BE2C (cell line): ENCODE measurements around the gene KCNA1. TPM values are rescaled to one million over a fixed set of nuclear protein-coding genes. Genes with fewer than 3 reads are reported as not detected.

Experiments
- DNase-seq: peaks from one replicate; pipeline ENCODE4 v3.0.0-alpha.2; 2020
- H3K27me3 ChIP-seq: fragments of 250-450 bp; sonication (Bioruptor Pico); 2 replicates; pipeline ENCODE4 v1.5.1; 2020; ENCODE audit warnings: mild to moderate bottlenecking
- H3K36me3 ChIP-seq: fragments of 250-450 bp; sonication (Bioruptor Pico); 2 replicates; pipeline ENCODE4 v1.5.1; 2020; ENCODE audit warnings: mild to moderate bottlenecking
- H3K4me1 ChIP-seq: fragments of 250-450 bp; sonication (Bioruptor Pico); 2 replicates; pipeline ENCODE4 v1.5.1; 2020
- H3K4me3 ChIP-seq: 2 replicates; pipeline ENCODE4 v1.5.1; 2011; ENCODE audit warnings: low read depth, low read length
- H3K9me3 ChIP-seq: fragments of 250-450 bp; sonication (Bioruptor Pico); 2 replicates; pipeline ENCODE4 v1.5.1; 2020
- polyA plus RNA-seq: library from polyadenylated mRNA; unstranded; fragments of >200 nt; gene quantifications from one replicate; pipeline ENCODE4 v1.2.1, GENCODE V29; 2012; ENCODE audit warnings: low read depth, missing spikeins; ENCODE audit not compliant: insufficient read length, insufficient read depth
- TF ChIP-seq, protein P1 (sequence below): IDR thresholded peaks from 2 replicates; pipeline ENCODE4 v1.5.1; 2012; ENCODE audit warnings: mild to moderate bottlenecking, low read depth, low read length

KCNA1 gene
- polyA plus RNA-seq: not detected

DNA sequence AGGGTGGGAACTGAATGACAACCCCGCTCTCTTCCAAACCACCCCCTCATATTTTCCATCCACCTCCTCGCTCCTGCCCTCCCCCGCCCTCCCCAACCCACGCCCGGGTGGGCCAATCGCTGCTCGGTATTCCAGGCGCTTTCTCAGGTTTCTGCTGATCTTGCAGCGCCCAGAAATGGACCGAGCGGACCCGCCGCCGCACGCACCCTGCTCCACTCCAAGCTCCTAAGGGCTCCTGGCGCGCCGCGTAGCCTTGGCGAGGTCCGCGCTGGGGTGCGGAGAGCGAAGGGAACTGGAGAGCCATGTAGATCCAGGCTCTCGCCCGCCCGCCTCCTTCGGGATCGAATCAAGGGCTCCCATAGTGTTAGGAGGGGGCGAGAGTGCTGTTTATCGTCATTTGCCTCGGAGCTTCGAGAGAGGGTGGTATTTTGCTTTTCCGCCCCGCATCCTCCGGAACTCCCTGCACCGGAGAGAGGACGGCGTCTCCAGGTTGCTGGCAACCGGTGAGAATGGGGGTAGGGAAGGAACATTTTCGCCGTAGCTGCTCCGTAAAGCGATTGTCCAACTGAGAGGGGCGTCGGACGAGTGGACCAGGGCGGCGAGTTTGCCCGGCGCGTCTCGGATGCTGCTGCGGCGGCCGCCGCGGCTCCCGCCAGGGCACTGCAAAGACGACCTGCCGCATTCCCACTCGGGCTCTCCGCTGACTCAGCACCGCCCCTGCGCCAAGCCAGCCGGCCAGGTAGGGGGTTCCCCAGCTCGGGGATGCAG is at the start of gene KCNA1:
Gene KCNA1 (plus strand): TSS at position 172 of the 768 bp plus-strand sequence. CDS start 1,474 bp downstream, outside the sequence.
- no peak within 1 kb of the TSS for H3K4me3 ChIP-seq
- no peaks in the 10 kb centered on the region for H3K9me3 ChIP-seq
- H3K4me1 ChIP-seq: no peaks in the 10 kb centered on the region
- H3K27me3 ChIP-seq: peaks cover 75% of the 10 kb centered on the region
- no peak for DNase-seq
- TF ChIP-seq, protein P1, sequence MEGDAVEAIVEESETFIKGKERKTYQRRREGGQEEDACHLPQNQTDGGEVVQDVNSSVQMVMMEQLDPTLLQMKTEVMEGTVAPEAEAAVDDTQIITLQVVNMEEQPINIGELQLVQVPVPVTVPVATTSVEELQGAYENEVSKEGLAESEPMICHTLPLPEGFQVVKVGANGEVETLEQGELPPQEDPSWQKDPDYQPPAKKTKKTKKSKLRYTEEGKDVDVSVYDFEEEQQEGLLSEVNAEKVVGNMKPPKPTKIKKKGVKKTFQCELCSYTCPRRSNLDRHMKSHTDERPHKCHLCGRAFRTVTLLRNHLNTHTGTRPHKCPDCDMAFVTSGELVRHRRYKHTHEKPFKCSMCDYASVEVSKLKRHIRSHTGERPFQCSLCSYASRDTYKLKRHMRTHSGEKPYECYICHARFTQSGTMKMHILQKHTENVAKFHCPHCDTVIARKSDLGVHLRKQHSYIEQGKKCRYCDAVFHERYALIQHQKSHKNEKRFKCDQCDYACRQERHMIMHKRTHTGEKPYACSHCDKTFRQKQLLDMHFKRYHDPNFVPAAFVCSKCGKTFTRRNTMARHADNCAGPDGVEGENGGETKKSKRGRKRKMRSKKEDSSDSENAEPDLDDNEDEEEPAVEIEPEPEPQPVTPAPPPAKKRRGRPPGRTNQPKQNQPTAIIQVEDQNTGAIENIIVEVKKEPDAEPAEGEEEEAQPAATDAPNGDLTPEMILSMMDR: no peak
- no peaks in the 10 kb centered on the region for H3K36me3 ChIP-seq

DNA sequence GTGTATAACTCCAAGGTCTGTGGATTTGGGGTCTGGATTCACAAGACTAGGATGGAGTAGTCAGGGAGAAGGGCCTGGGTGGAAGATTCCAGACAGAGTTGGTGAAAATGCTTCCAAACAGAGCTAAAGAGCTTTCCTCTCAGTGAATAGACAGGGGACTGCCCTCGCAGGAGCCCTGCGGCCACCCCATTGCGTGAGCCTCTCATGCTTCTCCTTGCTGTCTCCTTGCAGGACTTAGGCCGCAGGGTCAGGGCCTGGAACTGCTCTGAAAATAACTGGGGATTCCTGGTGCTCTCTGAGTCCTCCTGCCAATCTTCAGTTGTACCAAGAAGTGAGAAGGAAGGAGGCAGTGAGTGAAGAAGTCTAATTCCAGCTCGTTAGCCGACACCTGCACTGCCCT is 49.0 kb upstream of the KCNA1 start:
- TF ChIP-seq, protein P1: no peak
- H3K27me3 ChIP-seq: peaks cover 34% of the 10 kb centered on the region

DNA sequence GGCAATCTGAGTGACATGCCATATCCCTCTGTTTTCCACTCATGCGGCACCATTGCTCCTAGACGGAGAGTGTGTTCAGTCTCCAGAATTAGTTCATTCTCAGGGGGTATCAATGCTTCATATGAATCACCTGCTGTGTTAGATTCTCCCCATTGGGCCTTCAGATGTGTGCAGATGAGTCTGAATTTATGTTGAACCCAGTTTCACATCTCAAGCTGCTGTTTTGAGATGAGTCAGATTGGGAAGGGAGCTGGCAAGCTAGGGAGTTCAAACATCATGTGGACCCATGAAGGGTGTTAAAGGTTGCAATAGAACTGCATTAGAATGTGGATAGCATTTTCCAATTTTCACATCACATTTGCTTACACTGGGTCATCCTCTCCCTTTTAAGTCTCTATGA is 46.9 kb upstream of the KCNA1 start:
- no peaks in the 10 kb centered on the region for H3K4me1 ChIP-seq
- H3K36me3 ChIP-seq: no peaks in the 10 kb centered on the region
- TF ChIP-seq, protein P1: no peak
- no peak overlapping the region for H3K4me3 ChIP-seq
- DNase-seq: no peak
- no peaks in the 10 kb centered on the region for H3K9me3 ChIP-seq
- H3K27me3 ChIP-seq: peaks cover 28% of the 10 kb centered on the region

More for the DNA sequence above, 49.0 kb upstream of the KCNA1 start:
- H3K4me1 ChIP-seq: no peaks in the 10 kb centered on the region
- H3K4me3 ChIP-seq: no peak overlapping the region
- no peaks in the 10 kb centered on the region for H3K36me3 ChIP-seq
- no peaks in the 10 kb centered on the region for H3K9me3 ChIP-seq
- DNase-seq: no peak

DNA sequence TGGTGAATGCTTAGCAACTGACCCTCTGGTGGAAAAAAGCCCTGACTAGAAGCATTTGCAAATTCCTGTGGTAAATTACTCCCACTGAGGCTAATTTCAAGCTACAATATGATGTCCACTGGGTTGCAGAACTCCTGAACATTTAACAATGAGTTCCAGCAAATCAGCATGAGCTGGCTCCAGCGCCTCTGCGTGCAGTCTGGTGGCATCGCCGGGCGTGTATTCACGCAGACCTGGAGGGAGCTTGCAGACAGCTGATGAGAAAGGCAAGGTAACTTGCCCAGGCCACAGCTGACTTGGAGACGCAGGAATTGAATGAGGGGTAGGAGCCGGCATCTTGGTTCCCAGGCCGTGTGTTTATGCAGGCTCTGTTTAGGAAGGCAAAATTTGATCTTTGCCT is 45.1 kb upstream of the KCNA1 start:
- no peaks in the 10 kb centered on the region for H3K9me3 ChIP-seq
- no peaks in the 10 kb centered on the region for H3K36me3 ChIP-seq
- no peaks in the 10 kb centered on the region for H3K4me1 ChIP-seq
- no peak for DNase-seq
- H3K27me3 ChIP-seq: peaks cover 16% of the 10 kb centered on the region
- TF ChIP-seq, protein P1: no peak
- H3K4me3 ChIP-seq: no peak overlapping the region

DNA sequence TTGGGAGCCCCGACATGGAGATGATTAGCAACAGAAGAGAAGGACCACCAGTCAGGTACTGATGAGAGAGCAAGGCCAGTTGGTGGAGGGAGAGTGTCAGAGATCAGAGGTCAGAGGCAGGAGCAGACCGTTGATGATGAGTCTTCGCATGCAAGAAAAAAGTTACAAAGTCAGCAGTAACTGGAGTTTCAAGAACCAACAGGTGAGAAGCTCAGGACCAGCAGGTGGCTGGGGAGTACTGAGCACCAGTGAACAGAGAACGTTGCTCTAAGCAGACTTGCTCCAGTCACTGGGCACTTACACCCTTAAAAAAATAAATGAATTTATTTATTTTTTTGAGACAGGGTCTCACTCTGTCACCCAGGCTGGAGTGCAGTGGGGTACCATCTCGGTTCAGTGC is 44.5 kb upstream of the KCNA1 start:
- Histone ChIP-seq H3K36me3 (no peaks in the 10 kb centered on the region), H3K9me3 (no peaks in the 10 kb centered on the region), H3K4me1 (no peaks in the 10 kb centered on the region), H3K27me3 (peaks cover 13% of the 10 kb centered on the region), H3K4me3 (no peak overlapping the region)
- DNase-seq: no peak
- TF ChIP-seq, protein P1: no peak

DNA sequence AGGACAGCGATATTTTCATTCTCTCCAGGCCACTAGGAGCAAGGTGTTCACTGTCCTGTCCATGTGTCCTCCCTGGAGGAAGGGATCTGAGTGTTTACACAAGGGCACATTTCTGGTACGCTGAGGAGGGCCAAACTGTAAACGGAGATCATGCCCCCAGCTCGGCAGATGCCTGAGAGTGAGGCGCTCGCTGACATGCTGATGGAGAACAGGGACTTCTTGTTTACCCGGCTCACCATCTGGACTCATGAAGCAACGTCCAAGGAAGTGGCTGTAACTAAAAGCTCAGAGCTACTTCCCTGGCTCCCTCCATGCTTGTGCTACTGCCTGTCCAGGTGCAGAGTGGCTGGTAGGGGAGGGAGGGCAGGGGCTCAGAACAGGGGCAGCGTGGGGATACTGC is 43.4 kb upstream of the KCNA1 start:
- Histone ChIP-seq H3K4me1 (no peaks in the 10 kb centered on the region), H3K9me3 (no peaks in the 10 kb centered on the region), H3K36me3 (no peaks in the 10 kb centered on the region), H3K27me3 (peaks cover 9% of the 10 kb centered on the region), H3K4me3 (no peak overlapping the region)
- TF ChIP-seq, protein P1: no peak
- no peak for DNase-seq
